Measurements from ENCODE around the gene ADAMTS8.

GRCh38 chr11:130431801-130432200, 3.4 kb upstream of the ADAMTS8 start:
- no peak for TF ChIP-seq POLR2A (IDR thresholded peaks at IDR 0.05; ENCODE audit: low read length)
- no peak for TF ChIP-seq GATA1 (IDR thresholded peaks at IDR 0.05; ENCODE audit: low read depth, low read length)
